Panc1 (cell line): Measurements from ENCODE around the gene FAM53B. TPM values are rescaled to one million over a fixed set of nuclear protein-coding genes. Genes with fewer than 3 reads are reported as not detected.

ENCODE experiments used
- ATAC-seq: fragments of 200-7000 bp; cut with Tn5 transposase; 2 replicates; pipeline ENCODE4 v1.9.1; 2020; ENCODE audit warnings: mild to moderate bottlenecking, moderate library complexity
- BruUV-seq: library from RNA; stranded (reverse); fragments of 400-500 nt; replicated peaks from 2 replicates; lab custom pipeline; 2021; lab: Mats Ljungman, UMichigan
- CTCF ChIA-PET: fragments of 300-600 bp; sonication (Branson Sonifier 250); formaldehyde crosslinking; loops from one replicate; lab custom pipeline; 2022; ENCODE audit warnings: antibody characterized with exemption; lab: Charles Lee
- POLR2A ChIA-PET: fragments of 300-600 bp; sonication (Branson Sonifier 250); formaldehyde crosslinking; loops from one replicate; lab custom pipeline; 2022; ENCODE audit warnings: antibody characterized with exemption; lab: Charles Lee
- DNase-seq: peaks from one replicate; pipeline ENCODE4 v3.0.0-alpha.2; 2010; ENCODE audit warnings: low read depth, low spot score
- H3K27ac ChIP-seq: 2 replicates; pipeline ENCODE4 v1.5.1; 2011; ENCODE audit warnings: mild to moderate bottlenecking, low read length, inconsistent platforms
- H3K27me3 ChIP-seq: fragments of 200-500 bp; sonication (Bioruptor generic); 2 replicates; pipeline ENCODE4 v1.6.0; 2014; ENCODE audit warnings: low read length, inconsistent platforms; ENCODE audit not compliant: control insufficient read depth, insufficient read depth
- H3K36me3 ChIP-seq: fragments of 200-500 bp; sonication (Bioruptor generic); 2 replicates; pipeline ENCODE4 v1.5.1; 2014; ENCODE audit warnings: inconsistent platforms, mild to moderate bottlenecking, low read length, moderate library complexity; ENCODE audit not compliant: control insufficient read depth, insufficient read depth
- H3K4me1 ChIP-seq: 2 replicates; pipeline ENCODE4 v1.5.1; 2011; ENCODE audit warnings: inconsistent platforms, mild to moderate bottlenecking, low read length, moderate library complexity; ENCODE audit not compliant: control insufficient read depth, insufficient read depth
- H3K4me3 ChIP-seq, 2 experiments: 2 replicates each; pipeline ENCODE4 v1.5.1; 2011 to 2012; ENCODE audit warnings: low read depth in 2 of 2, low read length in 2 of 2, mild to moderate bottlenecking in 2 of 2, inconsistent platforms in 1 of 2, moderate library complexity in 1 of 2
- H3K9me3 ChIP-seq: fragments of 200-500 bp; sonication (Bioruptor generic); 2 replicates; pipeline ENCODE4 v1.5.1; 2014; ENCODE audit warnings: low read depth, mild to moderate bottlenecking, inconsistent platforms, low read length, moderate library complexity; ENCODE audit not compliant: control insufficient read depth, insufficient read depth
- POLR2AphosphoS5 ChIP-seq: IDR thresholded peaks from 2 replicates; pipeline ENCODE4 v1.6.1; 2012; ENCODE audit warnings: mild to moderate bottlenecking, low read depth, low read length, moderate library complexity
- REST ChIP-seq, 2 experiments: IDR thresholded peaks; 2 replicates each; pipeline ENCODE4 v1.6.1; 2011 to 2012; ENCODE audit warnings: low read depth in 2 of 2, control low read depth in 1 of 2, low read length in 1 of 2, mild to moderate bottlenecking in 1 of 2, moderate library complexity in 1 of 2; ENCODE audit not compliant: insufficient read depth in 1 of 2
- SIN3A ChIP-seq: IDR thresholded peaks from 2 replicates; pipeline ENCODE4 v1.6.1; 2012; ENCODE audit warnings: low read depth, mild to moderate bottlenecking, low read length, moderate library complexity, borderline replicate concordance; ENCODE audit not compliant: insufficient read depth
- TCF7L2 ChIP-seq: IDR thresholded peaks from 2 replicates; pipeline ENCODE4 v1.6.1; 2011; ENCODE audit warnings: mild to moderate bottlenecking, low read depth, low read length, inconsistent platforms
- in situ Hi-C: cut with HindIII; loops from 2 replicates; pipeline ENCODE4 v1.10.0; 2016; ENCODE audit warnings: low sequenced_read_pairs, low pct_unique_long_range_greater_than_20kb
- intact Hi-C: fragments of 100-400 bp; cut with micrococcal nuclease; formaldehyde crosslinking; loops from one replicate; pipeline ENCODE4 v1.10.0; 2022; ENCODE audit not compliant: unreplicated experiment
- total RNA-seq: library from RNA; stranded (reverse); gene quantifications from one replicate; pipeline ENCODE4 v1.2.1, GENCODE V29; 2021; ENCODE audit not compliant: unreplicated experiment
- TF ChIP-seq, protein P1 (sequence below): fragments of 450-650 bp; IDR thresholded peaks from 2 replicates; pipeline ENCODE4 v1.5.1; 2017; ENCODE audit warnings: mild to moderate bottlenecking

Gene FAM53B
- total RNA-seq, 1 experiment from 2014 or later = 42.5 TPM

DNA sequence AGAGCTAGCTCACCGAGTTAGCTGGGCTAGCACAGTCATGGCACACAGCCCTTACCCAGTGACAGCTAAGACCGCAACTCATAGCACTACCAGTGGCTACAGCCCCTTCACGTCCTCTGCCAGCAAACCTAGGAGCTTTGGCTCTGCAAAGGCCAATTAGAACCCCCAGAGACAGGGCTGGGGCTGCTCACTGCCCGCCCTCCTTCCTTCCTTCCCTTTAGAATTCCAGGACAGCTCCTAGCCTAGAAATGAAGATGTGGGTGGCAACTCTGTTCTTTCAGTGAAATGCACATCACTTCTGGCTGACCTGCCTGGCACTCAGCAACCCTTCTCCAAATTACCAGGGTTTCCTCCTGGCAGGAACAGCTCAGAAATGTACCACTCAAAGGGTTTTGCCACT is 99.9 kb downstream of the FAM53B start:
- H3K4me3 ChIP-seq = no peak overlapping the region
- H3K9me3 ChIP-seq = no peaks in the 10 kb centered on the region
- in situ Hi-C loops = no loop called here
- BruUV-seq = no TSS peak
- TF ChIP-seq POLR2AphosphoS5 (no peak), REST (IDR thresholded peaks at IDR 0.05; ENCODE audit: insufficient read depth in 1 of 2, low read depth in 2 of 2, low read length in 1 of 2) (no peak)
- POLR2A ChIA-PET = no interaction called here
- no peaks in the 10 kb centered on the region for H3K27me3 ChIP-seq
- H3K27ac ChIP-seq = no peak overlapping the region
- H3K36me3 ChIP-seq = no peaks in the 10 kb centered on the region
- CTCF ChIA-PET = no interaction called here
- intact Hi-C loops = no loop called here
- DNase-seq = no peak
- ATAC-seq = no peak
- peaks cover 22% of the 10 kb centered on the region for H3K4me1 ChIP-seq

GRCh38 chr10:124643330-124644009 is 100.7 kb downstream of the FAM53B start:
- in situ Hi-C loops = no loop called here
- no peak for ATAC-seq

More at GRCh38 chr10:124643330-124644009, 100.7 kb downstream of the FAM53B start:
- H3K36me3 ChIP-seq = no peaks in the 10 kb centered on the region
- ChIA-PET POLR2A (no interaction called here), CTCF (no interaction called here)
- intact Hi-C loops = no loop called here
- DNase-seq = no peak
- no TSS peak for BruUV-seq
- H3K27me3 ChIP-seq = no peaks in the 10 kb centered on the region
- no peaks in the 10 kb centered on the region for H3K9me3 ChIP-seq
- H3K4me3 ChIP-seq = no peak overlapping the region
- peaks cover 21% of the 10 kb centered on the region for H3K4me1 ChIP-seq
- TF ChIP-seq TCF7L2 = no peak
- no peak for TF ChIP-seq REST (IDR thresholded peaks at IDR 0.05; ENCODE audit: insufficient read depth in 1 of 2, low read depth in 2 of 2, low read length in 1 of 2)
- TF ChIP-seq SIN3A = no peak
- TF ChIP-seq, protein P1, sequence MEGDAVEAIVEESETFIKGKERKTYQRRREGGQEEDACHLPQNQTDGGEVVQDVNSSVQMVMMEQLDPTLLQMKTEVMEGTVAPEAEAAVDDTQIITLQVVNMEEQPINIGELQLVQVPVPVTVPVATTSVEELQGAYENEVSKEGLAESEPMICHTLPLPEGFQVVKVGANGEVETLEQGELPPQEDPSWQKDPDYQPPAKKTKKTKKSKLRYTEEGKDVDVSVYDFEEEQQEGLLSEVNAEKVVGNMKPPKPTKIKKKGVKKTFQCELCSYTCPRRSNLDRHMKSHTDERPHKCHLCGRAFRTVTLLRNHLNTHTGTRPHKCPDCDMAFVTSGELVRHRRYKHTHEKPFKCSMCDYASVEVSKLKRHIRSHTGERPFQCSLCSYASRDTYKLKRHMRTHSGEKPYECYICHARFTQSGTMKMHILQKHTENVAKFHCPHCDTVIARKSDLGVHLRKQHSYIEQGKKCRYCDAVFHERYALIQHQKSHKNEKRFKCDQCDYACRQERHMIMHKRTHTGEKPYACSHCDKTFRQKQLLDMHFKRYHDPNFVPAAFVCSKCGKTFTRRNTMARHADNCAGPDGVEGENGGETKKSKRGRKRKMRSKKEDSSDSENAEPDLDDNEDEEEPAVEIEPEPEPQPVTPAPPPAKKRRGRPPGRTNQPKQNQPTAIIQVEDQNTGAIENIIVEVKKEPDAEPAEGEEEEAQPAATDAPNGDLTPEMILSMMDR = no peak
- TF ChIP-seq POLR2AphosphoS5 = no peak
- no peak overlapping the region for H3K27ac ChIP-seq
